Activated T-cell treated with anti-CD3 and anti-CD28 coated beads, Interleukin-2, amount 50 U/mL, for 4 hours (primary cell): ENCODE measurements around the gene CAMK2N2. TPM values are rescaled to one million over a fixed set of nuclear protein-coding genes. Genes with fewer than 3 reads are reported as not detected.

Source experiments
- ATAC-seq, 2 donors: fragments of 200-7000 bp; cut with Tn5 transposase; one replicate each; pipeline ENCODE4 v1.10.0; 2021
- DNase-seq: peaks from one replicate; pipeline ENCODE4 v3.0.0-alpha.2; 2020
- H3K27me3 Mint-ChIP-seq: one replicate; pipeline ENCODE4 v1.8.0; 2021; ENCODE audit warnings: low read depth, mixed read lengths
- H3K36me3 Mint-ChIP-seq: one replicate; pipeline ENCODE4 v1.8.0; 2022; ENCODE audit warnings: mixed read lengths; ENCODE audit not compliant: insufficient read depth
- H3K4me1 Mint-ChIP-seq: one replicate; pipeline ENCODE4 v1.8.0; 2021; ENCODE audit warnings: low read depth, mixed read lengths
- H3K4me3 Mint-ChIP-seq: one replicate; pipeline ENCODE4 v1.8.0; 2021; ENCODE audit warnings: mild to moderate bottlenecking, moderate library complexity, mixed read lengths
- H3K9me3 Mint-ChIP-seq: one replicate; pipeline ENCODE4 v1.8.0; 2021; ENCODE audit warnings: mixed read lengths
- total RNA-seq, 3 donors: library from RNA; stranded (reverse); gene quantifications; one replicate each; pipeline ENCODE4 v1.2.1, GENCODE V29; 2021

CAMK2N2 gene
- total RNA-seq, 3 donors from 2014 or later: 0.34 to 0.53 (median 0.35) TPM

- Mint-ChIP-seq H3K36me3 (peaks cover 15% of the 10 kb centered on the region), H3K4me3 (no peak overlapping the region), H3K4me1 (no peaks in the 10 kb centered on the region), H3K27me3 (no peaks in the 10 kb centered on the region), H3K9me3 (no peaks in the 10 kb centered on the region)
- ATAC-seq: no peak
- no peak for DNase-seq
Observed at GRCh38 chr3:184239708-184240107, 21.6 kb downstream of the CAMK2N2 start.

- DNase-seq: no peak
Observed at GRCh38 chr3:184239221-184239620, 22.1 kb downstream of the CAMK2N2 start.

GRCh38 chr3:184238246-184238818, 23.0 kb downstream of the CAMK2N2 start:
- H3K9me3 Mint-ChIP-seq: no peaks in the 10 kb centered on the region
- no peaks in the 10 kb centered on the region for H3K4me1 Mint-ChIP-seq
- no peak overlapping the region for H3K4me3 Mint-ChIP-seq
- no peak for ATAC-seq
- no peak for DNase-seq
- H3K27me3 Mint-ChIP-seq: peaks cover 5% of the 10 kb centered on the region
- H3K36me3 Mint-ChIP-seq: peaks cover 6% of the 10 kb centered on the region

More at GRCh38 chr3:184239221-184239620, 22.1 kb downstream of the CAMK2N2 start:
- Mint-ChIP-seq H3K4me3 (no peak overlapping the region), H3K27me3 (no peaks in the 10 kb centered on the region), H3K36me3 (peaks cover 11% of the 10 kb centered on the region), H3K4me1 (no peaks in the 10 kb centered on the region), H3K9me3 (no peaks in the 10 kb centered on the region)
- ATAC-seq: no peak

GRCh38 chr3:184237807-184238206, 23.5 kb downstream of the CAMK2N2 start:
- no peaks in the 10 kb centered on the region for H3K9me3 Mint-ChIP-seq
- no peaks in the 10 kb centered on the region for H3K4me1 Mint-ChIP-seq
- DNase-seq (no peak), ATAC-seq (no peak)
- peaks cover 5% of the 10 kb centered on the region for H3K36me3 Mint-ChIP-seq
- H3K27me3 Mint-ChIP-seq: peaks cover 8% of the 10 kb centered on the region
- no peak overlapping the region for H3K4me3 Mint-ChIP-seq

GRCh38 chr3:184237211-184237610, 24.1 kb downstream of the CAMK2N2 start:
- no peak for ATAC-seq
- no peak for DNase-seq
- peaks cover 14% of the 10 kb centered on the region for H3K27me3 Mint-ChIP-seq
- H3K4me1 Mint-ChIP-seq: no peaks in the 10 kb centered on the region
- peaks cover 2% of the 10 kb centered on the region for H3K36me3 Mint-ChIP-seq
- no peaks in the 10 kb centered on the region for H3K9me3 Mint-ChIP-seq
- no peak overlapping the region for H3K4me3 Mint-ChIP-seq

- DNase-seq (no peak), ATAC-seq (no peak)
- H3K4me1 Mint-ChIP-seq: no peaks in the 10 kb centered on the region
- no peak overlapping the region for H3K4me3 Mint-ChIP-seq
- H3K27me3 Mint-ChIP-seq: peaks cover 19% of the 10 kb centered on the region
- H3K9me3 Mint-ChIP-seq: no peaks in the 10 kb centered on the region
- H3K36me3 Mint-ChIP-seq: peaks cover 2% of the 10 kb centered on the region
Observed at GRCh38 chr3:184236636-184237035, 24.7 kb downstream of the CAMK2N2 start.

- ATAC-seq (no peak), DNase-seq (no peak)
- no peaks in the 10 kb centered on the region for H3K9me3 Mint-ChIP-seq
- peaks cover 25% of the 10 kb centered on the region for H3K27me3 Mint-ChIP-seq
- H3K4me3 Mint-ChIP-seq: no peak overlapping the region
- peaks cover 5% of the 10 kb centered on the region for H3K4me1 Mint-ChIP-seq
- H3K36me3 Mint-ChIP-seq: peaks cover 2% of the 10 kb centered on the region
Observed at GRCh38 chr3:184236033-184236410, 25.3 kb downstream of the CAMK2N2 start.

GRCh38 chr3:184235381-184236032, 25.8 kb downstream of the CAMK2N2 start:
- Mint-ChIP-seq H3K4me1 (peaks cover 8% of the 10 kb centered on the region), H3K9me3 (no peaks in the 10 kb centered on the region), H3K4me3 (no peak overlapping the region), H3K27me3 (peaks cover 28% of the 10 kb centered on the region), H3K36me3 (peaks cover 2% of the 10 kb centered on the region)
- DNase-seq (no peak), ATAC-seq (no peak)

GRCh38 chr3:184234671-184235380, 26.5 kb downstream of the CAMK2N2 start:
- Mint-ChIP-seq H3K36me3 (peaks cover under 1% of the 10 kb centered on the region), H3K4me3 (no peak overlapping the region), H3K9me3 (no peaks in the 10 kb centered on the region), H3K4me1 (peaks cover 8% of the 10 kb centered on the region), H3K27me3 (peaks cover 28% of the 10 kb centered on the region)
- DNase-seq: no peak
- ATAC-seq: no peak

GRCh38 chr3:184234224-184234623, 27.1 kb downstream of the CAMK2N2 start:
- ATAC-seq: no peak

GRCh38 chr3:184233127-184233843, 28.1 kb downstream of the CAMK2N2 start:
- H3K36me3 Mint-ChIP-seq: no peaks in the 10 kb centered on the region
- peaks cover 36% of the 10 kb centered on the region for H3K27me3 Mint-ChIP-seq
- no peaks in the 10 kb centered on the region for H3K9me3 Mint-ChIP-seq
- peaks cover 8% of the 10 kb centered on the region for H3K4me1 Mint-ChIP-seq
- no peak for DNase-seq
- ATAC-seq: no peak
- H3K4me3 Mint-ChIP-seq: no peak overlapping the region

More at GRCh38 chr3:184234224-184234623, 27.1 kb downstream of the CAMK2N2 start:
- no peaks in the 10 kb centered on the region for H3K36me3 Mint-ChIP-seq
- H3K9me3 Mint-ChIP-seq: no peaks in the 10 kb centered on the region
- peaks cover 29% of the 10 kb centered on the region for H3K27me3 Mint-ChIP-seq
- no peak for DNase-seq
- H3K4me3 Mint-ChIP-seq: no peak overlapping the region
- H3K4me1 Mint-ChIP-seq: peaks cover 8% of the 10 kb centered on the region

GRCh38 chr3:184231671-184232070, 29.7 kb downstream of the CAMK2N2 start:
- H3K9me3 Mint-ChIP-seq: no peaks in the 10 kb centered on the region
- no peak for ATAC-seq
- H3K4me3 Mint-ChIP-seq: peak overlapping the region; percentile 73

GRCh38 chr3:184230603-184231528, 30.5 kb downstream of the CAMK2N2 start:
- H3K36me3 Mint-ChIP-seq: no peaks in the 10 kb centered on the region
- peaks cover 49% of the 10 kb centered on the region for H3K27me3 Mint-ChIP-seq
- peak overlapping the region; percentile 73 for H3K4me3 Mint-ChIP-seq
- no peak for ATAC-seq
- H3K4me1 Mint-ChIP-seq: peaks cover 9% of the 10 kb centered on the region
- DNase-seq: no peak
- no peaks in the 10 kb centered on the region for H3K9me3 Mint-ChIP-seq

More at GRCh38 chr3:184231671-184232070, 29.7 kb downstream of the CAMK2N2 start:
- no peaks in the 10 kb centered on the region for H3K36me3 Mint-ChIP-seq
- H3K27me3 Mint-ChIP-seq: peaks cover 44% of the 10 kb centered on the region
- H3K4me1 Mint-ChIP-seq: peaks cover 9% of the 10 kb centered on the region
- no peak for DNase-seq
